PFSK-1 (cell line): ENCODE data around the gene ULBP1.

Experiments used
- POLR2AphosphoS5 ChIP-seq: IDR thresholded peaks from 2 replicates; pipeline ENCODE4 v1.6.1; 2012; ENCODE audit warnings: low read depth, mild to moderate bottlenecking, control low read depth, low read length, moderate library complexity
- SIN3A ChIP-seq: IDR thresholded peaks from 2 replicates; pipeline ENCODE4 v1.6.1; 2012; ENCODE audit warnings: mild to moderate bottlenecking, low read length, moderate library complexity, borderline replicate concordance; ENCODE audit not compliant: insufficient read depth
- TF ChIP-seq, protein P1 (sequence below), 2 experiments: IDR thresholded peaks; 2 replicates each; pipeline versions ENCODE4 v1.6.1 to v1.8.0; 2011 to 2012; ENCODE audit warnings: low read depth in 2 of 2, low read length in 2 of 2, control low read depth in 1 of 2, inconsistent platforms in 1 of 2, mild to moderate bottlenecking in 1 of 2, moderate library complexity in 1 of 2; ENCODE audit not compliant: insufficient read depth in 1 of 2

DNA sequence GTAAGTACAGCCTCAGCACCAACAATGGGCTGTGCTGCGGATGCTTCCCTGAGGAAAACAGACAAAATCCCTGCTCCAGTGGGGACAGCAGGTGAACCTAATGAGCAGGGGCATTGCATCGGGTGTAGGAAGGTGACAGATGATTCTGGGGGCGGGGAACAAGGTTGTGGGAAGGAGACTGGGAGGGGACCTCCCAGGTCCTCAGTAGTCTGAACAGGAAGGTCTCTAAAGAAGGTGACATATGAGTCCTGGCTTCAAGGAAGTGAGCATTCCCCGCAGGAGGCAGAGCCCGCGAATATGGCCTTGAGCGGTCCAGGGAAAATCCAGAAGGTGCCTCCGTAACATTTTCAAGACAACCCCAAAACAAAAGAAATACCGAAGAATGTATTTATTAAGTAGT, 19.4 kb downstream of the ULBP1 start:
- no peak for TF ChIP-seq SIN3A
- no peak for TF ChIP-seq POLR2AphosphoS5
- TF ChIP-seq, protein P1, sequence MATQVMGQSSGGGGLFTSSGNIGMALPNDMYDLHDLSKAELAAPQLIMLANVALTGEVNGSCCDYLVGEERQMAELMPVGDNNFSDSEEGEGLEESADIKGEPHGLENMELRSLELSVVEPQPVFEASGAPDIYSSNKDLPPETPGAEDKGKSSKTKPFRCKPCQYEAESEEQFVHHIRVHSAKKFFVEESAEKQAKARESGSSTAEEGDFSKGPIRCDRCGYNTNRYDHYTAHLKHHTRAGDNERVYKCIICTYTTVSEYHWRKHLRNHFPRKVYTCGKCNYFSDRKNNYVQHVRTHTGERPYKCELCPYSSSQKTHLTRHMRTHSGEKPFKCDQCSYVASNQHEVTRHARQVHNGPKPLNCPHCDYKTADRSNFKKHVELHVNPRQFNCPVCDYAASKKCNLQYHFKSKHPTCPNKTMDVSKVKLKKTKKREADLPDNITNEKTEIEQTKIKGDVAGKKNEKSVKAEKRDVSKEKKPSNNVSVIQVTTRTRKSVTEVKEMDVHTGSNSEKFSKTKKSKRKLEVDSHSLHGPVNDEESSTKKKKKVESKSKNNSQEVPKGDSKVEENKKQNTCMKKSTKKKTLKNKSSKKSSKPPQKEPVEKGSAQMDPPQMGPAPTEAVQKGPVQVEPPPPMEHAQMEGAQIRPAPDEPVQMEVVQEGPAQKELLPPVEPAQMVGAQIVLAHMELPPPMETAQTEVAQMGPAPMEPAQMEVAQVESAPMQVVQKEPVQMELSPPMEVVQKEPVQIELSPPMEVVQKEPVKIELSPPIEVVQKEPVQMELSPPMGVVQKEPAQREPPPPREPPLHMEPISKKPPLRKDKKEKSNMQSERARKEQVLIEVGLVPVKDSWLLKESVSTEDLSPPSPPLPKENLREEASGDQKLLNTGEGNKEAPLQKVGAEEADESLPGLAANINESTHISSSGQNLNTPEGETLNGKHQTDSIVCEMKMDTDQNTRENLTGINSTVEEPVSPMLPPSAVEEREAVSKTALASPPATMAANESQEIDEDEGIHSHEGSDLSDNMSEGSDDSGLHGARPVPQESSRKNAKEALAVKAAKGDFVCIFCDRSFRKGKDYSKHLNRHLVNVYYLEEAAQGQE (IDR thresholded peaks at IDR 0.05; ENCODE audit: insufficient read depth in 1 of 2, low read depth in 2 of 2, low read length in 2 of 2), result no peak
